ENCODE results near the gene SLC49A3. TPM values are rescaled to one million over a fixed set of nuclear protein-coding genes. Genes with fewer than 3 reads are reported as not detected.

SLC49A3 gene
- total and polyA plus RNA-seq, 2 of the 13 experiments (the other 11 are each of a cell fraction or from before 2014, with no cell fraction given), result 0.07 to 0.17 TPM

DNA sequence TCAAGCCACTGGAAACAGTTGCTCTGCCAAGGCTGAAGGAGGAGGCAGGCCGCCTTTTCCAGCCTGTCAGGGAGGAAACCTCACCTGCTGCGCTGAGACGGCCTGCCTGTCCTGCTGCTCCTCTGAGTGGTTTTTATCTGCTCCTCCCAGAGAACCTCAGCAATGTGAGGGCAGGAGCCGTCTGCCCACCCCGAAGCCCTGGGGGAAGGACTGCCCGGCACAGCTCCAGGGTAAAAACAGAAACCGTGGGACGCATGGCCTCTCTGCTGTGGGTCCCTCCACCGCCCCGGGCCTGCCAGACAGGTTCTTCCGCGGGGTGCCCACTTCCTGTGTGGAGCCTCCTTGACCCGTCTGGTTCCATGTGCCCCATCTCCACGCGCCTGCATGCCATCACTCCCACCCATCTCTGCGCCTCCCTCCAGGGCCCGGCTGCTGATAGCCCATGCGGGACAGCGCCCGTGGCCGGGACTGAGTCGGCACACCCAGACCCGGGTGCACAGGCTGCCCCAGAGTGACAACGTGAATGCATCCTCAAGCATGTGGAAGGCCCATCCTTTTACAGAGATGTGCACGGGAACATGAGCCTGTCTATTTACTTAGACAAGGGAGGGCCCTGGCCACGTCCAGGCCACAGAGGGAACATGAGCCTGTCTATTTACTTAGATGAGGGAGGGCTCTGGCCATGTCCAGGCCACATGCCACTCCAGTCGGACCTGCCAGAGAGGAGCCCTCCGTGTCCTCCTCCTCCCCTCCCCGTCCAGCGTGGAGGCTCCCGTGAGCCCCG lies 4.0 kb upstream of the SLC49A3 start (continued):
- TF ChIP-seq, protein P1, sequence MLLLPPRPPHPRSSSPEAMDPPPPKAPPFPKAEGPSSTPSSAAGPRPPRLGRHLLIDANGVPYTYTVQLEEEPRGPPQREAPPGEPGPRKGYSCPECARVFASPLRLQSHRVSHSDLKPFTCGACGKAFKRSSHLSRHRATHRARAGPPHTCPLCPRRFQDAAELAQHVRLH (CRISPR knock-in tag; IDR thresholded peaks at IDR 0.05; ENCODE audit: borderline replicate concordance, low read depth), result peak; percentile 86; the same call in 1 of the 2 replicates
- TF ChIP-seq ZSCAN9 (CRISPR knock-in tag; IDR thresholded peaks at IDR 0.05; ENCODE audit: borderline replicate concordance) (peak; percentile 86; the same call in 1 of the 2 replicates), TBX2 (CRISPR knock-in tag; IDR thresholded peaks at IDR 0.05; ENCODE audit: borderline replicate concordance) (peak; percentile 46; the same call in 1 of the 2 replicates), ZNF207 (IDR thresholded peaks at IDR 0.05; ENCODE audit: borderline replicate concordance) (no peak), ZNF724P (CRISPR knock-in tag; IDR thresholded peaks at IDR 0.05; ENCODE audit: borderline replicate concordance) (no peak), ZNF253 (CRISPR knock-in tag; IDR thresholded peaks at IDR 0.05; ENCODE audit: borderline replicate concordance) (peak; percentile 83; the same call in 1 of the 2 replicates), AGO1 (IDR thresholded peaks at IDR 0.05; ENCODE audit: low read depth, low read length, poor library complexity, severe bottlenecking) (no peak), HMG20A (CRISPR knock-in tag; IDR thresholded peaks at IDR 0.05; ENCODE audit: borderline replicate concordance) (peak; percentile 83; the same call in 1 of the 2 replicates), HMGA1 (CRISPR knock-in tag; conservative IDR thresholded peaks at IDR 0.05) (no peak), NR0B2 (CRISPR knock-in tag; IDR thresholded peaks at IDR 0.05) (no peak), TSC22D2 (CRISPR knock-in tag; IDR thresholded peaks at IDR 0.05; ENCODE audit: borderline replicate concordance) (peak; percentile 60; the same call in 1 of the 2 replicates), ZNF260 (CRISPR knock-in tag; IDR thresholded peaks at IDR 0.05; ENCODE audit: borderline replicate concordance, low read depth) (no peak), BRD4 (CRISPR knock-in tag; IDR thresholded peaks at IDR 0.05) (no peak), HIVEP1 (CRISPR knock-in tag; IDR thresholded peaks at IDR 0.05) (no peak), ZNF598 (CRISPR knock-in tag; IDR thresholded peaks at IDR 0.05; ENCODE audit: borderline replicate concordance) (no peak; the same call in 1 of the 2 replicates), ZNF75D (CRISPR knock-in tag; IDR thresholded peaks at IDR 0.05; ENCODE audit: borderline replicate concordance) (no peak), ZFP41 (CRISPR knock-in tag; IDR thresholded peaks at IDR 0.05; ENCODE audit: borderline replicate concordance) (no peak)
- TF ChIP-seq, protein P2, sequence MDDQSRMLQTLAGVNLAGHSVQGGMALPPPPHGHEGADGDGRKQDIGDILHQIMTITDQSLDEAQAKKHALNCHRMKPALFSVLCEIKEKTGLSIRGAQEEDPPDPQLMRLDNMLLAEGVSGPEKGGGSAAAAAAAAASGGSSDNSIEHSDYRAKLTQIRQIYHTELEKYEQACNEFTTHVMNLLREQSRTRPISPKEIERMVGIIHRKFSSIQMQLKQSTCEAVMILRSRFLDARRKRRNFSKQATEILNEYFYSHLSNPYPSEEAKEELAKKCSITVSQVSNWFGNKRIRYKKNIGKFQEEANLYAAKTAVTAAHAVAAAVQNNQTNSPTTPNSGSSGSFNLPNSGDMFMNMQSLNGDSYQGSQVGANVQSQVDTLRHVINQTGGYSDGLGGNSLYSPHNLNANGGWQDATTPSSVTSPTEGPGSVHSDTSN (CRISPR knock-in tag; IDR thresholded peaks at IDR 0.05; ENCODE audit: borderline replicate concordance), result no peak
- TF ChIP-seq, protein P3, sequence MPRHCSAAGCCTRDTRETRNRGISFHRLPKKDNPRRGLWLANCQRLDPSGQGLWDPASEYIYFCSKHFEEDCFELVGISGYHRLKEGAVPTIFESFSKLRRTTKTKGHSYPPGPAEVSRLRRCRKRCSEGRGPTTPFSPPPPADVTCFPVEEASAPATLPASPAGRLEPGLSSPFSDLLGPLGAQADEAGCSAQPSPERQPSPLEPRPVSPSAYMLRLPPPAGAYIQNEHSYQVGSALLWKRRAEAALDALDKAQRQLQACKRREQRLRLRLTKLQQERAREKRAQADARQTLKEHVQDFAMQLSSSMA (CRISPR knock-in tag; IDR thresholded peaks at IDR 0.05), result 0 out of 2 replicates have a peak, but pooled peaks have one; percentile 39
- TF ChIP-seq, protein P4, sequence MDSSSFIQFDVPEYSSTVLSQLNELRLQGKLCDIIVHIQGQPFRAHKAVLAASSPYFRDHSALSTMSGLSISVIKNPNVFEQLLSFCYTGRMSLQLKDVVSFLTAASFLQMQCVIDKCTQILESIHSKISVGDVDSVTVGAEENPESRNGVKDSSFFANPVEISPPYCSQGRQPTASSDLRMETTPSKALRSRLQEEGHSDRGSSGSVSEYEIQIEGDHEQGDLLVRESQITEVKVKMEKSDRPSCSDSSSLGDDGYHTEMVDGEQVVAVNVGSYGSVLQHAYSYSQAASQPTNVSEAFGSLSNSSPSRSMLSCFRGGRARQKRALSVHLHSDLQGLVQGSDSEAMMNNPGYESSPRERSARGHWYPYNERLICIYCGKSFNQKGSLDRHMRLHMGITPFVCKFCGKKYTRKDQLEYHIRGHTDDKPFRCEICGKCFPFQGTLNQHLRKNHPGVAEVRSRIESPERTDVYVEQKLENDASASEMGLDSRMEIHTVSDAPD (CRISPR knock-in tag; IDR thresholded peaks at IDR 0.05), result no peak
- TF ChIP-seq, protein P5, sequence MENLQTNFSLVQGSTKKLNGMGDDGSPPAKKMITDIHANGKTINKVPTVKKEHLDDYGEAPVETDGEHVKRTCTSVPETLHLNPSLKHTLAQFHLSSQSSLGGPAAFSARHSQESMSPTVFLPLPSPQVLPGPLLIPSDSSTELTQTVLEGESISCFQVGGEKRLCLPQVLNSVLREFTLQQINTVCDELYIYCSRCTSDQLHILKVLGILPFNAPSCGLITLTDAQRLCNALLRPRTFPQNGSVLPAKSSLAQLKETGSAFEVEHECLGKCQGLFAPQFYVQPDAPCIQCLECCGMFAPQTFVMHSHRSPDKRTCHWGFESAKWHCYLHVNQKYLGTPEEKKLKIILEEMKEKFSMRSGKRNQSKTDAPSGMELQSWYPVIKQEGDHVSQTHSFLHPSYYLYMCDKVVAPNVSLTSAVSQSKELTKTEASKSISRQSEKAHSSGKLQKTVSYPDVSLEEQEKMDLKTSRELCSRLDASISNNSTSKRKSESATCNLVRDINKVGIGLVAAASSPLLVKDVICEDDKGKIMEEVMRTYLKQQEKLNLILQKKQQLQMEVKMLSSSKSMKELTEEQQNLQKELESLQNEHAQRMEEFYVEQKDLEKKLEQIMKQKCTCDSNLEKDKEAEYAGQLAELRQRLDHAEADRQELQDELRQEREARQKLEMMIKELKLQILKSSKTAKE (CRISPR knock-in tag; IDR thresholded peaks at IDR 0.05; ENCODE audit: borderline replicate concordance), result peak; percentile 40; the same call in 1 of the 2 replicates
